H7 (cell line): ENCODE measurements around the gene FOXK2. TPM values are rescaled to one million over a fixed set of nuclear protein-coding genes. Genes with fewer than 3 reads are reported as not detected.

Source experiments
- DNase-seq: peaks from one replicate; pipeline ENCODE4 v3.0.0; 2012
- H3K27me3 ChIP-seq: 2 replicates; pipeline ENCODE4 v1.6.0; 2011; ENCODE audit warnings: mild to moderate bottlenecking, low read length; ENCODE audit not compliant: control insufficient read depth, insufficient read depth
- H3K36me3 ChIP-seq: replicated peaks from 2 replicates; pipeline ENCODE4 v1.5.1; 2011; ENCODE audit warnings: low read length; ENCODE audit not compliant: control insufficient read depth, insufficient read depth
- H3K4me3 ChIP-seq: 2 replicates; pipeline ENCODE4 v1.5.1; 2011; ENCODE audit warnings: low read depth, mild to moderate bottlenecking, control low read depth, low read length, moderate library complexity; ENCODE audit not compliant: insufficient read depth
- total RNA-seq: library from RNA; depleted of rRNA; stranded (reverse); fragments of >200 nt; shearing (Covaris generic); gene quantifications from 2 replicates; pipeline ENCODE4 v1.2.3, GENCODE V29; 2014

The FOXK2 gene
- total RNA-seq, 1 experiment from 2014 or later: 54.1 TPM

DNA sequence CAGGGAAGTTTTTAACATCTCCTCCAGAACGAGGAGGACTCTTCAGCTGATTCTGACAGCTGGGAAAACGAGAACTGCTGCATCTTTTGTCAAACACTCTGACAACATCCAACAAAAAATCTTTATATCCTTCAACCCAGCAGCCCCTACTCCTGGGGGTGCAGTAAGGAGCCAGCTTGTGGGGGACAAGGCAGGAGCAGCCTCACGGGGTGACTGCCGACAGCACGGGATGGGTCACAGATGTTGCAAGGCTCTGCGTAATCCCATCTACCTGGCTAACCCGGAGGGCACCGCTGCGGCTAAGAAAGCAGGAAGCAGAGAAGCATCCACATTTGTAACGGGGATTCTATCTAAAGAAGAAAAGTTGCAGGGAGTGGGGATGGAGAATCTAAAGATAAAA lies 100.1 kb downstream of the FOXK2 start:
- DNase-seq: no peak
- Histone ChIP-seq H3K27me3 (no peaks in the 10 kb centered on the region), H3K36me3 (peaks cover 26% of the 10 kb centered on the region), H3K4me3 (no peak overlapping the region)

GRCh38 chr17:82623707-82624106 lies 104.2 kb downstream of the FOXK2 start:
- H3K27me3 ChIP-seq: no peaks in the 10 kb centered on the region
- DNase-seq: no peak
- H3K36me3 ChIP-seq: peaks cover 25% of the 10 kb centered on the region
- H3K4me3 ChIP-seq: no peak overlapping the region

DNA sequence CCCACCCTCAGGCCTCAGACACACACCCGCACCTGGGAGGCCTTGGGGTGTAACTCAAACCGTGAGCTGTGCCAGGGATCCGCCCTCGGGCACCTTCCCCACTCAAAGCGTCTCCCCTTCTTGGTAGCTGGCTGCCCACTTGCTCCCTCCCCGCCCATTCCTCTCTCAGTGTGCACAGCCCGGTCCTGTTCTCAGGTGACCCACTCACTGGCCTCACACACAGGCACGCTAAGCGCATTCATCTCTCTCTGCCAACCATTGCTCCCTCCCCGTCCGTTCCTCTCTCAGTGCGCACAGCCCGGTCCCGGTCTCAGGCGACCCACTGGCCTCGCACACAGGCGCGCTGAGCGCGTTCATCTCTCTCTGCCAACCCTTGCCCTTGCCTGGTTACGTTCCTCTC lies 107.9 kb downstream of the FOXK2 start:
- Histone ChIP-seq H3K27me3 (no peaks in the 10 kb centered on the region), H3K4me3 (no peak overlapping the region), H3K36me3 (peaks cover 21% of the 10 kb centered on the region)
- no peak for DNase-seq

- peaks cover 19% of the 10 kb centered on the region for H3K36me3 ChIP-seq
- H3K4me3 ChIP-seq: no peak overlapping the region
- no peak for DNase-seq
- H3K27me3 ChIP-seq: no peaks in the 10 kb centered on the region
Observed at GRCh38 chr17:82629748-82630147, 110.2 kb downstream of the FOXK2 start.

DNA sequence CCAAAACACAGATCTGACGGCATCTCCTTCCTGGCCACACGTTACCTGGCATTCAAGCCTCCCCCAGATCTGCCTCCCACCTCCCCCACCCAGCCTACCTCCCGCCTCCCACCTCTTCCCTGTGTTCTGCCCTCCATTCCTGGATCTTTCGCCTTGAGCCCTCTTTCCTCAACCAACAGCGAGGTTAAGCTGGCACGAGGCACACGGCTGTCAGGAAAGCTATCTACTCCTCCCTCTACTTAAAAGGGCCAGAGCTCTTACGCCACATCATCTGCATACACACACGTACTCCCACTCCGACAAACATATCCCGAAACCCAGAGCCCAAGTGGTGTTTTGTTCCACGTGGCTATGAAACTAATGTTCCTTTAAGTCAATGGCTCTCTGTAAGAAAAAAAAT lies 110.7 kb downstream of the FOXK2 start:
- H3K36me3 ChIP-seq: peaks cover 15% of the 10 kb centered on the region
- no peaks in the 10 kb centered on the region for H3K27me3 ChIP-seq
- H3K4me3 ChIP-seq: no peak overlapping the region
- no peak for DNase-seq

- Histone ChIP-seq H3K36me3 (peaks cover 12% of the 10 kb centered on the region), H3K4me3 (no peak overlapping the region), H3K27me3 (no peaks in the 10 kb centered on the region)
- DNase-seq: no peak
Observed at GRCh38 chr17:82631544-82631943, 112.0 kb downstream of the FOXK2 start.

GRCh38 chr17:82632451-82632850 lies 112.9 kb downstream of the FOXK2 start:
- no peaks in the 10 kb centered on the region for H3K27me3 ChIP-seq
- peaks cover 9% of the 10 kb centered on the region for H3K36me3 ChIP-seq
- H3K4me3 ChIP-seq: no peak overlapping the region
- DNase-seq: no peak

DNA sequence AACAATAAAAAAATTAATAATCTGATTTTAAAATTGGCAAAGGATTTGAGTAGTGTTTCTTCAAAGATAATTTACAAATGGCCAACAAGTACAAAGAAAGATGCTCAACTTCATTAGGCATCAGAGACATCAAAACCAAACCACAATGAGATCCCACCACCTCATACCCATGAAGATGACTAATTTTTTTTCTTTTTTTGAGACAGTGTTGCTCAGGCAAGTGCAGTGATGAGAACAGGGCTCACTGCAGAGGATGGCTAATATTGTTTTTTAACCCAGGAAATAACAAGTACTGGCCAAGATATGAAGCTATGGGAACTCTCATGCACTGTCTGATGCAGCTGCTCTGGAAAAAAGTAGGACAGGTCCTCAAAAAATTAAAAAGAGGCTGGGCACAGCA lies 113.8 kb downstream of the FOXK2 start:
- peaks cover 5% of the 10 kb centered on the region for H3K36me3 ChIP-seq
- no peaks in the 10 kb centered on the region for H3K27me3 ChIP-seq
- H3K4me3 ChIP-seq: no peak overlapping the region
- no peak for DNase-seq

DNA sequence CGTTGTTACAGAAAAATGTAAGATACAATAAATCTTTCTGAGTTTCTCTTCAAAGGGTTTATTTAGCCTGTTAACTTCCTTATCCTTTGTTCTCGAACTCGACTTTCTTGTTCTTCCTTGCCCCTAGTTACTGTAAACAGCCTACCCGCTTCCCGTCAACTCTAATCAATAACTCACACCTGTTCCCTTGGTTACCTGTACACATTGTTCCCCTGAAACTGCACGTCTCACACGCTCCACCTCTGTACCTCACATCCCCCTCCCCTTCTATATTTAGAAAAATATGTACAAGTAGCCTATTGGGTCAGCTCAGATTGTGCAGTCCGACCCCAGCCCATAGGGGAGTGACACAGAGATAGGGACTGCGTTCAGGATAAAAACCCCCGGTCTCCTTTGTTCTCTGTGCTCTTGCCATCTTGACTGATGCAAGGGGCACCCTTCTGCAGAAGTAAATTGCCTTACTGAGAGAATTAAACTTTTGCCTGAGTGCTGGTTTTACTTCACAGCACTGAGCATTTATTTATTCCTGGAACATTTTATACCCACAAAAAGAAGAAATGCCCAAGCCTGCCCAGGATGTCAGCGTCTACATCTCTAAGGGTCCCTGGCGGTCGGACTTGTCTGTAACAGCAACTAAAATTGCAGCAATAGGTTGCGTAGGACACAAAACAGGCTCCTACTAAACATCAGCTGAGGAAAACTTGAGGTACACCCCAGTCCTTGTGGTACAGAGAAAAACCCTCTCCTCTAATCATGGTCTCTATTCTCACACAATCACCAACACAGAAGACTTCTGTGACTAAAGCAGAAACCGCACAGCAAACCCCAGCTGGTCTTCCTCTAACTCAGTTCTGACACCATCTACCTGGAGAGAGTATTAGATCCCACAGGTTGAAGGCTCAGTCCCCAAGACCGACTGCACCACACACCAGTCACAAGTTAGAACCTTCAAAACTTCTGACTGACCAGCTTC lies 117.4 kb downstream of the FOXK2 start:
- Histone ChIP-seq H3K27me3 (no peaks in the 10 kb centered on the region), H3K36me3 (peaks cover 3% of the 10 kb centered on the region), H3K4me3 (no peak overlapping the region)
- no peak for DNase-seq

GRCh38 chr17:82638183-82638773 lies 118.7 kb downstream of the FOXK2 start:
- no peak overlapping the region for H3K4me3 ChIP-seq
- H3K36me3 ChIP-seq: peaks cover 6% of the 10 kb centered on the region
- no peaks in the 10 kb centered on the region for H3K27me3 ChIP-seq
- no peak for DNase-seq

GRCh38 chr17:82639628-82640027 lies 120.1 kb downstream of the FOXK2 start:
- DNase-seq: no peak
- Histone ChIP-seq H3K4me3 (no peak overlapping the region), H3K27me3 (no peaks in the 10 kb centered on the region), H3K36me3 (peaks cover 18% of the 10 kb centered on the region)

DNA sequence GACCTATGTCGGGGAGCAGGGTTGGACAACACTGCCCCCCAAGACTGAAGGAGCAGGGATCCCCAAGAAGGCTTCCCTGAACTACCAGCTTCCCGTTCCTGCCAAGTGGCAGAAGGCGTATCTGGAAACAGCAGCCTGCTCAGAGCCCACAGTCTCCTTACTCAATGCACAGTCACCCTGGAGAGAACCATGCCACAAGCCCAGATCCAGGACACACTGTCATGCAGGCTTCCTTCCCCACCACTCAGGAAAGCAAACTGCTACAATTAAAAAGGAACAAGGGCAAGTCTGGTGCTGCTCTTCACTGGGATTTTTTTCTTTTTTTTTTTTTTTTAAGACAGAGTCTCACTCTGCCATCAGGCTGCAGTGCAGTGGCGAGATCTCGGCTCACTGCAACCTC lies 120.5 kb downstream of the FOXK2 start:
- Histone ChIP-seq H3K27me3 (no peaks in the 10 kb centered on the region), H3K4me3 (no peak overlapping the region), H3K36me3 (peaks cover 18% of the 10 kb centered on the region)
- DNase-seq: no peak

DNA sequence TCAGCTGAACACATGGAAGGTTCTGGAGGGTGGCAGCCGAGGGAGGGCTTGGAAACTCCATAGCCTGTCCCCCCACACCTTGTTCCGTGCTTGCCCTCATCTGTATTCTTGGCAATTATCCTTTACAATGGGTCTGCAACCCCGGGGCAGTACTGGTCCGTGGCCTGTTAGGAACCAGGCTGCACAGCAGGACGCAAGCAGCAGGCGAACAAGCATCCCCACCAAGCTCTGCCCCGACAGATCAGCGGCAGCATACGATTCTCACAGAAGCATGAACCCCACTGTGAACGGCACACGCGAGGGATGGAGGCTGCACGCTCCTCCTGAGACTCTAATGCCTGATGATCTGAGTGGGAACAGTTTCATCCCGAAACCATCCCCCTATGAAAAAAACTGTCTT lies 122.5 kb downstream of the FOXK2 start:
- Histone ChIP-seq H3K27me3 (no peaks in the 10 kb centered on the region), H3K36me3 (peaks cover 18% of the 10 kb centered on the region), H3K4me3 (no peak overlapping the region)
- DNase-seq: no peak

DNA sequence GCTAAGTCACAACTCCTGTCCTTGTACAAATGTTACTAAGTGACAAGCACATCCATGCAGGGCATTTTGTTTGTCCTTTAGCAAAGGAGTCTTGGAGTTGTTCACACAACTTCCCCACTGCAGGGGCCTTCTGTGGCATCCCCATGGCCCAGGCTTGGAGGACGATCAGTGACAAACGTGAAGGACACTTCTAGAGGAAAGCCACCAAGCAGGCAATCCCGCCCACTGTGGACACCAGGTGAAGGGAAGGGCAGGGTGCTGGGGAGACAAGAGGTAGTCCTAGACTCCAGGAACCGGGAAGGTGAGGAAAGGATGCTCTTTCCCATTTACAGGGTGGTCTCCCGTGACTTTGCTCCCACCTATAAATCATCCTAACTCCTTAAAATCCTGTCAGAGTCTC lies 124.6 kb downstream of the FOXK2 start:
- no peak for DNase-seq
- H3K27me3 ChIP-seq: no peaks in the 10 kb centered on the region
- peaks cover 18% of the 10 kb centered on the region for H3K36me3 ChIP-seq
- H3K4me3 ChIP-seq: no peak overlapping the region

DNA sequence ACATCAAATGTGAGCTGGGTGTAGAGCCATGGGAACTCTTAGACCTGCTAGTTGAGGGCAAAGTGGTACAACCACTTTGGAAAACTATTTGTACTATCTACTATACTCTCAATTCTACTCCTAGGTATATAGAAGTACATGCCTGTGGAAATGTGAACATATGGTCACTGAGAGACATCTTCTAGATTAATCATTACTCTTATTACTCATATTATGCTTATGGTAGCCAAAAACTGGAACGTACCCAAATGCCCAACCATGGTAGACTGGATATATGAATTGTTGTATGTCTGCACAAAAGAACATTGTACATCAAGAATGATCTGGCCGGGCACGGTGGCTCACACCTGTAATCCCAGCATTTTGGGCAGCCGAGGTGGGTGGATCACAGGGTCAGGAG lies 126.0 kb downstream of the FOXK2 start:
- H3K4me3 ChIP-seq: no peak overlapping the region
- no peak for DNase-seq
- no peaks in the 10 kb centered on the region for H3K27me3 ChIP-seq
- H3K36me3 ChIP-seq: peaks cover 17% of the 10 kb centered on the region
